Stomach (tissue), 9 donors: ENCODE measurements around the gene SETX. TPM values are rescaled to one million over a fixed set of nuclear protein-coding genes. Genes with fewer than 3 reads are reported as not detected.

Experiments
- DNase-seq, 2 donors: peaks; one replicate each; pipeline versions ENCODE4 v3.0.0 to v3.0.0-alpha.2; 2013 to 2019
- H3K27ac ChIP-seq, 5 donors: fragments of 200-600 bp in 4 of 5; sonication (generic) in 4 of 5; one replicate each; pipeline ENCODE4 v1.5.1; 2013 to 2019; ENCODE audit warnings: mild to moderate bottlenecking in 1 of 5, moderate library complexity in 1 of 5
- H3K27me3 ChIP-seq, 3 donors: fragments of 200-600 bp; sonication (generic); one replicate each; pipeline ENCODE4 v1.5.1; 2017 to 2019; ENCODE audit warnings: mixed run types in 1 of 3
- H3K36me3 ChIP-seq, 4 donors: fragments of 200-600 bp; sonication (generic); 1 replicate in 3 of 4; 2 replicates in 1 of 4; pipeline ENCODE4 v1.5.1; 2016 to 2019
- H3K4me1 ChIP-seq, 4 donors: fragments of 200-600 bp; sonication (generic); one replicate each; pipeline ENCODE4 v1.5.1; 2016 to 2019
- H3K4me3 ChIP-seq, 4 donors: fragments of 200-600 bp; sonication (generic) in 3 of 4; one replicate each; pipeline ENCODE4 v1.5.1; 2016 to 2019; ENCODE audit warnings: mild to moderate bottlenecking in 1 of 4
- H3K9me3 ChIP-seq, 4 donors: fragments of 200-600 bp; sonication (generic); one replicate each; pipeline ENCODE4 v1.5.1; 2016 to 2019
- EP300 ChIP-seq: sonication (generic); formaldehyde crosslinking; IDR thresholded peaks from one replicate; pipeline ENCODE4 v1.6.1; 2017; ENCODE audit warnings: antibody characterized with exemption
- POLR2A ChIP-seq, 4 donors: fragments of 450-650 bp; IDR thresholded peaks; one replicate each; pipeline ENCODE4 v1.6.1; 2016; ENCODE audit warnings: antibody characterized with exemption in 4 of 4, control low read depth in 2 of 4, mild to moderate bottlenecking in 1 of 4, moderate library complexity in 1 of 4
- POLR2AphosphoS5 ChIP-seq, 3 donors: sonication (generic); formaldehyde crosslinking; IDR thresholded peaks; one replicate each; pipeline ENCODE4 v1.6.1; 2016; ENCODE audit warnings: antibody characterized with exemption in 3 of 3
- WGBS, 5 donors: extraction: QIAGEN DNeasy Blood & Tissue Kit in 3 of 5; methylation state at CpG; one replicate each; pipeline versions ENCODE4 v1.1.5 to v1.1.7; 2013 to 2018; 5-methylcytosine and 5-hydroxymethylcytosine counted together
- intact Hi-C: fragments of 100-400 bp; cut with DNase I; formaldehyde crosslinking; loops from one replicate; pipeline ENCODE4 v1.15.1; 2023; ENCODE audit warnings: low total_unique reads
- polyA plus RNA-seq, 3 donors: library from polyadenylated mRNA; stranded (reverse); fragments of 200-250 nt; gene quantifications; one replicate each; pipeline ENCODE4 v1.2.3, GENCODE V29; 2013
- total RNA-seq, 5 donors: library from RNA; depleted of rRNA; stranded (reverse); fragments of >200 nt; gene quantifications; one replicate each; pipeline versions ENCODE4 v1.1.0 to v1.2.3, GENCODE V29; 2014 to 2016
- TF ChIP-seq, protein P1 (sequence below), 7 experiments: fragments of 450-650 bp in 4 of 7; fragments of 200-600 bp in 3 of 7; sonication (generic) in 3 of 7; IDR thresholded peaks; one replicate each; pipeline ENCODE4 v1.5.1; 2016 to 2019; ENCODE audit warnings: antibody characterized with exemption in 7 of 7, control low read depth in 2 of 7, mild to moderate bottlenecking in 1 of 7
- donor health status: healthy with polysubstance abuse.
- donor health status: Bipolar disorder and iron deficiency.
- donor health status: healthy.

Gene SETX
- total and polyA plus RNA-seq, 8 donors: 7.9 to 96.7 (median 34.6) TPM

DNA sequence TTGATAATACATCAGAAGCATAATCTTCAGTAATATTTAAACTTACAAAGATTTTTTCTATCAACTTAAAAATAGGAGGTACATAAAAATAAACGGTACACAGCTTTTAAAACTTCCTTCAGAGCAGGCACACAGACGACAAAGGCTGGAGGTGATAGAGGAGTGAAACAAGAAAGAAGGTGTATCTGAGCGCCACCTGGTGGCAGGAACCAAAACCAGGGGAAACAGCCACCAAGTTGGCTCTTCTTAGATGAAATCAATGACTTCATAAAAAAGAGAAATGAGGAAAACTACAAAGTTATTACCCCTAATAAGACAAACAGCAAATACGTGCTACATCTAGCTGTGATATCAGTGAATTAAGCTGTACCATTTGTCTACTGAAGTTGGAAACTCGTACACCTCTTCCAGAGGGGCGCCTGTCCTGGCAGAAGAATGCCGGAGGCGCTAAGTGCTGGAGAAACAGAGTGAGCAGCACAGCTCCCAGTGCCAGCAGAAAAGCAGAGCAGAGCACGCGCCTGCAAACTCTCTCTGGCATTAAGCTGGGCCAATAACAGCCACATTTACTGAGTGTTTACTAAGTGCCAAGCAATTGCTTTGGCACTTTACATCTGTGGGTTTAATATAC, 85.9 kb downstream of the SETX start:
- no peak for TF ChIP-seq POLR2A (IDR thresholded peaks at IDR 0.05)
- peak in 1 of 3 donors; percentile 5 for TF ChIP-seq POLR2AphosphoS5 (IDR thresholded peaks at IDR 0.05)
- TF ChIP-seq, protein P1, sequence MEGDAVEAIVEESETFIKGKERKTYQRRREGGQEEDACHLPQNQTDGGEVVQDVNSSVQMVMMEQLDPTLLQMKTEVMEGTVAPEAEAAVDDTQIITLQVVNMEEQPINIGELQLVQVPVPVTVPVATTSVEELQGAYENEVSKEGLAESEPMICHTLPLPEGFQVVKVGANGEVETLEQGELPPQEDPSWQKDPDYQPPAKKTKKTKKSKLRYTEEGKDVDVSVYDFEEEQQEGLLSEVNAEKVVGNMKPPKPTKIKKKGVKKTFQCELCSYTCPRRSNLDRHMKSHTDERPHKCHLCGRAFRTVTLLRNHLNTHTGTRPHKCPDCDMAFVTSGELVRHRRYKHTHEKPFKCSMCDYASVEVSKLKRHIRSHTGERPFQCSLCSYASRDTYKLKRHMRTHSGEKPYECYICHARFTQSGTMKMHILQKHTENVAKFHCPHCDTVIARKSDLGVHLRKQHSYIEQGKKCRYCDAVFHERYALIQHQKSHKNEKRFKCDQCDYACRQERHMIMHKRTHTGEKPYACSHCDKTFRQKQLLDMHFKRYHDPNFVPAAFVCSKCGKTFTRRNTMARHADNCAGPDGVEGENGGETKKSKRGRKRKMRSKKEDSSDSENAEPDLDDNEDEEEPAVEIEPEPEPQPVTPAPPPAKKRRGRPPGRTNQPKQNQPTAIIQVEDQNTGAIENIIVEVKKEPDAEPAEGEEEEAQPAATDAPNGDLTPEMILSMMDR (IDR thresholded peaks at IDR 0.05): peak in 5 of 7 experiments; percentile 61 to 88 (median 80)
- no peak for TF ChIP-seq EP300
- H3K4me1 ChIP-seq: peaks cover 0 to 11% (median 7%) of the 10 kb centered on the region in 4 donors
- peak overlapping the region in 3 of 5 donors; percentile 7 to 34 (median 10) for H3K27ac ChIP-seq
- H3K9me3 ChIP-seq: no peaks in the 10 kb centered on the region
- peaks cover 52 to 100% (median 94%) of the 10 kb centered on the region in 4 donors for H3K36me3 ChIP-seq
- 42 to 49% (median 44%) methylated on average over 10 of the region's 10 CpGs for WGBS, 5 donors
- H3K27me3 ChIP-seq: no peaks in the 10 kb centered on the region
- no peak overlapping the region for H3K4me3 ChIP-seq
- intact Hi-C loops: no loop called here
- DNase-seq: peak; percentile 78 to 88

GRCh38 chr9:132267660-132268059, 87.1 kb downstream of the SETX start:
- H3K9me3 ChIP-seq: no peaks in the 10 kb centered on the region
- no peaks in the 10 kb centered on the region for H3K27me3 ChIP-seq
- peaks cover 0 to 11% (median 7%) of the 10 kb centered on the region in 4 donors for H3K4me1 ChIP-seq
- H3K27ac ChIP-seq: no peak overlapping the region
- no peak overlapping the region for H3K4me3 ChIP-seq
- H3K36me3 ChIP-seq: peaks cover 51 to 100% (median 94%) of the 10 kb centered on the region in 4 donors
- DNase-seq: no peak
- TF ChIP-seq POLR2A (IDR thresholded peaks at IDR 0.05) (no peak), POLR2AphosphoS5 (IDR thresholded peaks at IDR 0.05) (no peak), EP300 (no peak)
- TF ChIP-seq, protein P1 (IDR thresholded peaks at IDR 0.05): no peak
- 89 to 93% (median 92%) methylated on average over 3 of the region's 3 CpGs for WGBS, 5 donors
- intact Hi-C loops: no loop called here

DNA sequence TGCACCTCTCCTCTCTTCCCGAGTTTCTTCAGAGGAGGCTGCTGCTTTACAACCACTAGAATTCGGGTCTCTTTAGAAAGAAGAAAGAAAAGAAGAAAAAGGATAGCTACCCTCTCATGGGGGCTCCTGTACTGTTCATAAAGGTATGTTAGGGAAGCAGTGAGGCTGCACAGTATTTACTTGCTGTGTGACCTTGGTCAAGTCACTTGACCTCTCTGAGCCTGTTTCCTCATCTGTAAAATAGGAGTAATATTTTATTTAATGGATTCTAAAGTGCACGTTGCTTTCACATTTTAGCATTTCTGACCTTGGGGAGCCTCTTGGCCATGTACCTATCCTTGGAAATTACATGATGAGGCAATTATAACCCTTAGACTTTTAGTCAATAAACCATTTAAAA, 88.8 kb downstream of the SETX start:
- no peak for DNase-seq
- H3K27me3 ChIP-seq: no peaks in the 10 kb centered on the region
- TF ChIP-seq POLR2AphosphoS5 (IDR thresholded peaks at IDR 0.05) (no peak), POLR2A (IDR thresholded peaks at IDR 0.05) (no peak), EP300 (no peak)
- TF ChIP-seq, protein P1 (IDR thresholded peaks at IDR 0.05): no peak
- peaks cover 0 to 11% (median 7%) of the 10 kb centered on the region in 4 donors for H3K4me1 ChIP-seq
- 58 to 81% (median 70%) methylated on average over 3 of the region's 3 CpGs for WGBS, 5 donors
- peak overlapping the region in 3 of 5 donors; percentile 6 to 51 (median 23) for H3K27ac ChIP-seq
- intact Hi-C loops: no loop called here
- no peak overlapping the region for H3K4me3 ChIP-seq
- H3K9me3 ChIP-seq: no peaks in the 10 kb centered on the region
- peaks cover 45 to 99% (median 92%) of the 10 kb centered on the region in 4 donors for H3K36me3 ChIP-seq

GRCh38 chr9:132260846-132261245, 93.9 kb downstream of the SETX start:
- no peak for DNase-seq
- WGBS, 5 donors: 80 to 88% (median 84%) methylated on average over 3 of the region's 3 CpGs
- peaks cover 31 to 50% (median 48%) of the 10 kb centered on the region in 4 donors for H3K36me3 ChIP-seq
- TF ChIP-seq EP300: no peak
- no peak for TF ChIP-seq POLR2A (IDR thresholded peaks at IDR 0.05)
- TF ChIP-seq, protein P1 (IDR thresholded peaks at IDR 0.05): no peak
- TF ChIP-seq POLR2AphosphoS5 (IDR thresholded peaks at IDR 0.05): no peak
- intact Hi-C loops: no loop called here
- no peak overlapping the region for H3K27ac ChIP-seq
- no peaks in the 10 kb centered on the region for H3K27me3 ChIP-seq
- no peaks in the 10 kb centered on the region for H3K9me3 ChIP-seq
- H3K4me1 ChIP-seq: peaks cover 6 to 14% (median 10%) of the 10 kb centered on the region in 4 donors
- H3K4me3 ChIP-seq: no peak overlapping the region
